Ishikawa (cell line): ENCODE data around the gene KLC3.

Source experiments
- CEBPB ChIP-seq: IDR thresholded peaks from 2 replicates; pipeline ENCODE4 v1.6.1; 2012
- CREB1 ChIP-seq: IDR thresholded peaks from 2 replicates; pipeline ENCODE4 v1.6.1; 2012; ENCODE audit warnings: low read depth
- EGR1 ChIP-seq: IDR thresholded peaks from 2 replicates; pipeline ENCODE4 v1.6.1; 2012
- EP300 ChIP-seq: IDR thresholded peaks from 2 replicates; pipeline ENCODE4 v1.6.1; 2012; ENCODE audit warnings: borderline replicate concordance
- FOXM1 ChIP-seq: IDR thresholded peaks from 2 replicates; pipeline ENCODE4 v1.6.1; 2012; ENCODE audit warnings: low read depth, borderline replicate concordance
- NFIC ChIP-seq: IDR thresholded peaks from 2 replicates; pipeline ENCODE4 v1.6.1; 2012
- RAD21 ChIP-seq: IDR thresholded peaks from 2 replicates; pipeline ENCODE4 v1.6.1; 2012; ENCODE audit warnings: low read depth
- TAF1 ChIP-seq: IDR thresholded peaks from 2 replicates; pipeline ENCODE4 v1.6.1; 2012; ENCODE audit warnings: low read depth, mild to moderate bottlenecking
- TCF12 ChIP-seq: IDR thresholded peaks from 2 replicates; pipeline ENCODE4 v1.6.1; 2012; ENCODE audit warnings: low read depth
- TEAD4 ChIP-seq: IDR thresholded peaks from 2 replicates; pipeline ENCODE4 v1.6.1; 2012
- YY1 ChIP-seq: IDR thresholded peaks from 2 replicates; pipeline ENCODE4 v1.6.1; 2012; ENCODE audit warnings: low read depth
- ZBTB7A ChIP-seq: IDR thresholded peaks from 2 replicates; pipeline ENCODE4 v1.6.1; 2012; ENCODE audit warnings: low read depth
- TF ChIP-seq, protein P1 (sequence below): IDR thresholded peaks from 2 replicates; pipeline ENCODE4 v1.6.1; 2012; ENCODE audit warnings: low read depth, mild to moderate bottlenecking
- TF ChIP-seq, protein P2 (sequence below): IDR thresholded peaks from 2 replicates; pipeline ENCODE4 v1.6.1; 2012
- TF ChIP-seq, protein P3 (sequence below): IDR thresholded peaks from 2 replicates; pipeline ENCODE4 v1.6.1; 2012

The KLC3 gene

DNA sequence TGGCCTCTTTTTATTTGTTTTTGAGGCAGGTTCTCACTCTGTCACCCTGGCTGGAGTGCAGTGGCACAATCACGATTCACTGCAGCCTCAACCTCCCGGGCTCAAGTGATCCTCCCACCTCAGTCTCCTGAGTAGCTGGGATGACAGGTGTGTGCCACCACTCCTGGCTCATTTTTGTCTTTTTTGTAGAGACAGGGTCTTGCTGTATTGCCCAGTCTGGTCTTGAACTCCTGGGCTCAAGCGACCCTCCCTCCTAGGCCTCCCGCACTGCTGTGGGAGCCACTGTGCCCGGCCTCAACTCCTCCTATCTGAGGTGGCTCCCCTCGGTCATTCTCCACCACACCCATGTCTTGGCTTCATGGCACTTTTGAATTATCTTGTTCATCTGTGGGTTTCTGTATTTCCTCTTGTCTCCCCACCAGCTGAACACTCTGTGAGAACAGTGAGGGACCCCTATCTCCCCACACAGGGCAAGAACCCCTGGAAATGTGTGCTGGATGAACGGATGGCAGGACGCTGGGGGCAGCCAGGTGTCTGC is 25.8 kb upstream of the KLC3 start:
- TF ChIP-seq, protein P1, sequence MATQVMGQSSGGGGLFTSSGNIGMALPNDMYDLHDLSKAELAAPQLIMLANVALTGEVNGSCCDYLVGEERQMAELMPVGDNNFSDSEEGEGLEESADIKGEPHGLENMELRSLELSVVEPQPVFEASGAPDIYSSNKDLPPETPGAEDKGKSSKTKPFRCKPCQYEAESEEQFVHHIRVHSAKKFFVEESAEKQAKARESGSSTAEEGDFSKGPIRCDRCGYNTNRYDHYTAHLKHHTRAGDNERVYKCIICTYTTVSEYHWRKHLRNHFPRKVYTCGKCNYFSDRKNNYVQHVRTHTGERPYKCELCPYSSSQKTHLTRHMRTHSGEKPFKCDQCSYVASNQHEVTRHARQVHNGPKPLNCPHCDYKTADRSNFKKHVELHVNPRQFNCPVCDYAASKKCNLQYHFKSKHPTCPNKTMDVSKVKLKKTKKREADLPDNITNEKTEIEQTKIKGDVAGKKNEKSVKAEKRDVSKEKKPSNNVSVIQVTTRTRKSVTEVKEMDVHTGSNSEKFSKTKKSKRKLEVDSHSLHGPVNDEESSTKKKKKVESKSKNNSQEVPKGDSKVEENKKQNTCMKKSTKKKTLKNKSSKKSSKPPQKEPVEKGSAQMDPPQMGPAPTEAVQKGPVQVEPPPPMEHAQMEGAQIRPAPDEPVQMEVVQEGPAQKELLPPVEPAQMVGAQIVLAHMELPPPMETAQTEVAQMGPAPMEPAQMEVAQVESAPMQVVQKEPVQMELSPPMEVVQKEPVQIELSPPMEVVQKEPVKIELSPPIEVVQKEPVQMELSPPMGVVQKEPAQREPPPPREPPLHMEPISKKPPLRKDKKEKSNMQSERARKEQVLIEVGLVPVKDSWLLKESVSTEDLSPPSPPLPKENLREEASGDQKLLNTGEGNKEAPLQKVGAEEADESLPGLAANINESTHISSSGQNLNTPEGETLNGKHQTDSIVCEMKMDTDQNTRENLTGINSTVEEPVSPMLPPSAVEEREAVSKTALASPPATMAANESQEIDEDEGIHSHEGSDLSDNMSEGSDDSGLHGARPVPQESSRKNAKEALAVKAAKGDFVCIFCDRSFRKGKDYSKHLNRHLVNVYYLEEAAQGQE, result no peak
- no peak for TF ChIP-seq EP300
- TF ChIP-seq, protein P2, sequence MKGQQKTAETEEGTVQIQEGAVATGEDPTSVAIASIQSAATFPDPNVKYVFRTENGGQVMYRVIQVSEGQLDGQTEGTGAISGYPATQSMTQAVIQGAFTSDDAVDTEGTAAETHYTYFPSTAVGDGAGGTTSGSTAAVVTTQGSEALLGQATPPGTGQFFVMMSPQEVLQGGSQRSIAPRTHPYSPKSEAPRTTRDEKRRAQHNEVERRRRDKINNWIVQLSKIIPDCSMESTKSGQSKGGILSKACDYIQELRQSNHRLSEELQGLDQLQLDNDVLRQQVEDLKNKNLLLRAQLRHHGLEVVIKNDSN, result no peak
- no peak for TF ChIP-seq ZBTB7A
- TF ChIP-seq TCF12, result no peak
- no peak for TF ChIP-seq RAD21
- TF ChIP-seq, protein P3, sequence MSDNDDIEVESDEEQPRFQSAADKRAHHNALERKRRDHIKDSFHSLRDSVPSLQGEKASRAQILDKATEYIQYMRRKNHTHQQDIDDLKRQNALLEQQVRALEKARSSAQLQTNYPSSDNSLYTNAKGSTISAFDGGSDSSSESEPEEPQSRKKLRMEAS, result no peak
- no peak for TF ChIP-seq EGR1
- TF ChIP-seq CEBPB, result no peak
- no peak for TF ChIP-seq FOXM1
- no peak for TF ChIP-seq CREB1
- no peak for TF ChIP-seq NFIC
- TF ChIP-seq YY1, result no peak
- no peak for TF ChIP-seq TAF1
- TF ChIP-seq TEAD4, result no peak

DNA sequence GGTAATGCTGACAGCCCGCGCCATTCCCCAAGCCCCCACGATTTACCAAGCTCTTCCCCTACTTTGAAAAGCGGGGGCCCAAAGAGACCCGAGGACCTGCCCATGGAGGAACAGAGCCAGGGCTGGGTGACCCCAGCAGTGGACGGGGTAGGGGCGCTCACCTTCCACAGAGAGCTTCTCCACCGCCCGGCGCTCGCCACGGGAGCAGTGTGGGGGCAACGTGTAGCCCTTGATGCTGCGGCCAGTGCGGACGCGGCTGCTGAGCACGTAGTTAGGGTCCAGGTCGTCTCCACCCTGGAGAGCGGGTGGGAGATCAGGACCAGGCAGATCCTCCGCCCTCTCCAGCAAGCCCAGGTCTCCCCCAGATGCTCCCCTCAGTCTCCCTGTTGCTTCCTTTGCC is 25.2 kb upstream of the KLC3 start:
- TF ChIP-seq, protein P1, result no peak
- TF ChIP-seq EGR1 (no peak), NFIC (no peak), TCF12 (no peak), TAF1 (no peak), YY1 (no peak), RAD21 (no peak), CEBPB (no peak), FOXM1 (no peak), TEAD4 (no peak), EP300 (no peak), CREB1 (no peak), ZBTB7A (no peak)
- TF ChIP-seq, protein P2, result no peak
- TF ChIP-seq, protein P3, result no peak

DNA sequence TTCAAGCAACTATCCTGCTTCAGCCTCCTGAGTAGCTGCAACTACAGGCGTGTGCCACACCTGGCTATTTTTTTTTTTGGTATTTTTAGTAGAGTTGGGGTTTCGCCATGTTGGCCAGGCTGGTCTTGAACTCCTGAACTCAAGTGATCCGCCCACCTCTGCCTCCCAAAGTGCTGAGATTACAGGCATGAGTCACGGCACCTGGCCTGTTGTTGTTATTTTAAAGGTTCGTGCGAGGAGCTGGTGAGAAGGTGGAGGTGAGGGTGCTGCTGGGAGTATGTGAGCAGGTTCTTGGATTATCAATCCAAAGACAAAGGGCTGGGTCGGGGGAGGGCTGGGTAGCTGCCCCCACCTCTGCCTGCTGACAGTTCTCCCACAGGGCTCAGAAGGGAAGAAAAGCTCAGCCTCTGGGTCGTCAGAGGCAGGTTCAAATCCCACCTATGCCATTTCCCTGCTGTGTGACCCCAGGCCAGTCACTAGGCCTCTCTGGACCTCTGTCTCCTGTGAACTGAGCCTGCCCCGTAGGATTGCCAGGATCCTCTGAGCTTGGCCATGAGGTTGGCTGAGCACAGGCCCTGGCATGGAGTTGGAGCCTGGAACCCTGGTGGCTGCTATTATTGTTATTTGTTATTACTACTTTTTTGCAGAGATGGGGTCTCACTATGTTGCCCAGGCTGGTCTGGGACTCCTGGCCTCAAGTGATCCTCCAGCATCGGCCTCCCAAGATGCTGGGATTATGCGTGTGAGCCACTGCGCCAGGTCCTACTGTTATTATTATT is 19.4 kb upstream of the KLC3 start:
- TF ChIP-seq TEAD4 (no peak), EGR1 (no peak), CREB1 (no peak), NFIC (no peak), CEBPB (no peak), TCF12 (no peak), FOXM1 (no peak)
- TF ChIP-seq, protein P3, result no peak
- TF ChIP-seq, protein P2, result no peak

DNA sequence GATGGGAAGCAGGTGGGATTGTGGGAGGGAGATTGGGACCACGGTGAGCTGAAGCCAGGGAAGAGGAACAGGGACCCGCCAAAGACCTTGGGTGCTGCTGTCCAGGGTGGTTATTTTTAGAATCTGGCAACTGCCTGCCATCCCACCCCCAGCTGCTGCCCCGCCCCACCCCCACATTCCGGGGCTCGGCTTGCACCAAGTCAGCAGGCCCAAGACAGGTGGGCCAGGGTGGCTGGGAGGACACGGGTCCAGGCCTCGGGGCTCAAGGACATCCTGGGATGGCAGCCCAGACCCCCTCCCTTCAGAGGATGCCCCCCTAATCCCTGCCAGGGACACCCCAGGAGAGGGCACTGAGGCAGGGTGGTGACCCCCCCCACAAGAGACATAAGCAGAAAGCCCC is 18.7 kb upstream of the KLC3 start:
- TF ChIP-seq TAF1, result no peak
- TF ChIP-seq, protein P3, result no peak
- no peak for TF ChIP-seq CREB1
- no peak for TF ChIP-seq TCF12
- no peak for TF ChIP-seq RAD21
- TF ChIP-seq FOXM1, result no peak
- no peak for TF ChIP-seq YY1
- TF ChIP-seq EGR1, result no peak
- TF ChIP-seq CEBPB, result no peak
- no peak for TF ChIP-seq NFIC
- no peak for TF ChIP-seq EP300
- TF ChIP-seq ZBTB7A, result no peak
- TF ChIP-seq, protein P1, result no peak
- no peak for TF ChIP-seq TEAD4
